Measurements from ENCODE around the gene RLIM.

The RLIM gene

GRCh38 chrX:74536152-74536831 lies 78.1 kb downstream of the RLIM start:
- DNase-seq: peak; percentile 24

- DNase-seq: peak; percentile 26
Measured at GRCh38 chrX:74535408-74536151, 78.8 kb downstream of the RLIM start.

Measured in RPMI8226 (cell line).